Prostate gland (tissue), 2 donors: ENCODE data around the gene ARHGAP26. TPM values are rescaled to one million over a fixed set of nuclear protein-coding genes. Genes with fewer than 3 reads are reported as not detected.
A peak's percentile ranks its signal among the peaks of the same experiment; 100 is the strongest.
"Not testable (repeated sequence)": the region's sequence is repeated elsewhere in the genome, so short reads cannot be mapped to it uniquely, and the experiment has no call there.

Experiments used
- DNase-seq: peaks from one replicate; pipeline ENCODE4 v3.0.0-alpha.2; 2019; ENCODE audit warnings: low spot score
- H3K27ac ChIP-seq, 2 donors: fragments of 200-600 bp; sonication (generic); 2 replicates each; pipeline ENCODE4 v1.5.1; 2017 to 2019
- H3K27me3 ChIP-seq: fragments of 200-600 bp; sonication (generic); replicated peaks from 2 replicates; pipeline ENCODE4 v1.5.1; 2019; ENCODE audit not compliant: insufficient read depth
- H3K36me3 ChIP-seq, 2 donors: fragments of 200-600 bp; sonication (generic); 1 replicate in 1 of 2; 2 replicates in 1 of 2; pipeline versions ENCODE4 v1.5.1 to v1.8.1; 2017 to 2019
- H3K4me1 ChIP-seq: fragments of 200-600 bp; sonication (generic); replicated peaks from 2 replicates; pipeline ENCODE4 v1.5.1; 2019
- H3K4me3 ChIP-seq, 2 donors: fragments of 200-600 bp; sonication (generic); 2 replicates each; pipeline ENCODE4 v1.5.1; 2017 to 2019
- H3K9me3 ChIP-seq: fragments of 200-600 bp; sonication (generic); 2 replicates; pipeline ENCODE4 v1.5.1; 2017
- CTCF ChIP-seq, 4 experiments: fragments of 200-600 bp in 2 of 4; fragments of 450-650 bp in 2 of 4; sonication (generic) in 2 of 4; IDR thresholded peaks; 1 replicate in 3 of 4; 2 replicates in 1 of 4; pipeline ENCODE4 v1.5.1; 2016 to 2019; ENCODE audit warnings: antibody characterized with exemption in 4 of 4, mild to moderate bottlenecking in 2 of 4, moderate library complexity in 2 of 4
- POLR2A ChIP-seq: fragments of 450-650 bp; IDR thresholded peaks from one replicate; pipeline ENCODE4 v1.6.1; 2016; ENCODE audit warnings: antibody characterized with exemption, mild to moderate bottlenecking
- POLR2AphosphoS5 ChIP-seq: sonication (generic); formaldehyde crosslinking; IDR thresholded peaks from one replicate; pipeline ENCODE4 v1.6.1; 2017; ENCODE audit warnings: antibody characterized with exemption
- WGBS: methylation state at CpG from one replicate; pipeline ENCODE4 v1.1.5; 2018; 5-methylcytosine and 5-hydroxymethylcytosine counted together
- intact Hi-C: fragments of 100-400 bp; cut with DNase I; formaldehyde crosslinking; loops from one replicate; pipeline ENCODE4 v1.14.2; 2022
- total RNA-seq, 2 donors: library from RNA; depleted of rRNA; stranded (reverse); fragments of >200 nt; gene quantifications; one replicate each; pipeline ENCODE4 v1.1.0, GENCODE V29; 2016

ARHGAP26 gene
- total RNA-seq, 2 donors from 2014 or later = 11.7 to 39.8 TPM

- Histone ChIP-seq H3K9me3 (no peaks in the 10 kb centered on the region), H3K27ac (peak overlapping the region; percentile 52 to 72), H3K4me1 (peaks cover 25% of the 10 kb centered on the region), H3K36me3 (no peaks in the 10 kb centered on the region), H3K4me3 (no peak overlapping the region), H3K27me3 (no peaks in the 10 kb centered on the region)
- no peak for TF ChIP-seq POLR2A
- TF ChIP-seq CTCF (IDR thresholded peaks at IDR 0.05) = no peak
- TF ChIP-seq POLR2AphosphoS5 = no peak
- DNase-seq = no peak
- intact Hi-C loops = no loop called here
- WGBS = 14% methylated on average over 5 of the region's 5 CpGs
These were observed 211.3 kb downstream of the ARHGAP26 start for GRCh38 chr5:142981475-142981874.

- Histone ChIP-seq H3K4me1 (peaks cover 20% of the 10 kb centered on the region), H3K27me3 (no peaks in the 10 kb centered on the region), H3K27ac (peak overlapping the region; percentile 52 to 72), H3K9me3 (no peaks in the 10 kb centered on the region), H3K4me3 (no peak overlapping the region), H3K36me3 (no peaks in the 10 kb centered on the region)
- 14% methylated on average over 6 of the region's 6 CpGs for WGBS
- TF ChIP-seq POLR2AphosphoS5 (peak; percentile 87), CTCF (IDR thresholded peaks at IDR 0.05) (no peak), POLR2A (no peak)
- intact Hi-C loops = no loop called here
- peak; percentile 87 for DNase-seq
These were observed 212.0 kb downstream of the ARHGAP26 start for GRCh38 chr5:142981886-142982820.

- Histone ChIP-seq H3K27me3 (no peaks in the 10 kb centered on the region), H3K36me3 (no peaks in the 10 kb centered on the region), H3K4me1 (peaks cover 19% of the 10 kb centered on the region), H3K4me3 (no peak overlapping the region), H3K9me3 (no peaks in the 10 kb centered on the region), H3K27ac (peak overlapping the region; percentile 52 to 72)
- intact Hi-C loops = no loop called here
- WGBS = 94% methylated on average over 4 of the region's 4 CpGs
- no peak for DNase-seq
- TF ChIP-seq POLR2A (no peak), POLR2AphosphoS5 (no peak), CTCF (IDR thresholded peaks at IDR 0.05) (no peak)
These were observed 212.6 kb downstream of the ARHGAP26 start for GRCh38 chr5:142982821-142983200.

- Histone ChIP-seq H3K9me3 (no peaks in the 10 kb centered on the region), H3K4me3 (no peak overlapping the region), H3K36me3 (no peaks in the 10 kb centered on the region), H3K4me1 (peaks cover 19% of the 10 kb centered on the region), H3K27ac (no peak overlapping the region), H3K27me3 (no peaks in the 10 kb centered on the region)
- 84% methylated on average over 1 of the region's 1 CpG for WGBS
- DNase-seq = no peak
- intact Hi-C loops = no loop called here
- TF ChIP-seq POLR2A (no peak), POLR2AphosphoS5 (no peak), CTCF (IDR thresholded peaks at IDR 0.05) (no peak)
These were observed 213.8 kb downstream of the ARHGAP26 start for GRCh38 chr5:142984011-142984410.

- 94% methylated on average over 2 of the region's 2 CpGs for WGBS
- intact Hi-C loops = no loop called here
- no peaks in the 10 kb centered on the region for H3K9me3 ChIP-seq
These were observed 214.3 kb downstream of the ARHGAP26 start for GRCh38 chr5:142984525-142984924.

GRCh38 chr5:142989270-142989669 is 219.1 kb downstream of the ARHGAP26 start:
- H3K4me3 ChIP-seq, H3K36me3 ChIP-seq, DNase-seq, H3K27ac ChIP-seq, H3K9me3 ChIP-seq, intact Hi-C loops, H3K4me1 ChIP-seq, H3K27me3 ChIP-seq: not testable (repeated sequence)
- 96% methylated on average over 1 of the region's 1 CpG for WGBS

More at GRCh38 chr5:142984525-142984924, 214.3 kb downstream of the ARHGAP26 start:
- H3K27ac ChIP-seq = no peak overlapping the region
- H3K4me3 ChIP-seq = no peak overlapping the region
- H3K4me1 ChIP-seq = peaks cover 19% of the 10 kb centered on the region
- TF ChIP-seq POLR2A (no peak), POLR2AphosphoS5 (no peak), CTCF (IDR thresholded peaks at IDR 0.05) (no peak)
- H3K27me3 ChIP-seq = no peaks in the 10 kb centered on the region
- H3K36me3 ChIP-seq = no peaks in the 10 kb centered on the region
- no peak for DNase-seq

GRCh38 chr5:142990073-142990472 is 219.9 kb downstream of the ARHGAP26 start:
- H3K36me3 ChIP-seq, H3K27ac ChIP-seq, H3K4me3 ChIP-seq, H3K9me3 ChIP-seq, H3K4me1 ChIP-seq, intact Hi-C loops, H3K27me3 ChIP-seq, DNase-seq: not testable (repeated sequence)
- 93% methylated on average over 8 of the region's 8 CpGs for WGBS
